ENCODE measurements around the gene SLC6A13. TPM values are rescaled to one million over a fixed set of nuclear protein-coding genes. Genes with fewer than 3 reads are reported as not detected.

SLC6A13 gene
- total and polyA plus RNA-seq, 8 donors, result not detected

- WGBS, 5 donors, result 27 to 42% (median 41%) methylated on average over 14 of the region's 14 CpGs
- Histone ChIP-seq H3K27me3 (peaks cover 0 to 14% (median 8%) of the 10 kb centered on the region in 3 donors), H3K27ac (no peak overlapping the region), H3K9me3 (no peaks in the 10 kb centered on the region), H3K4me1 (peaks cover 0 to 17% (median 0%) of the 10 kb centered on the region in 4 donors), H3K36me3 (no peaks in the 10 kb centered on the region), H3K4me3 (no peak overlapping the region)
- peak in 1 of 2 donors; percentile 33 for DNase-seq
- TF ChIP-seq POLR2AphosphoS5 (IDR thresholded peaks at IDR 0.05) (no peak), POLR2A (IDR thresholded peaks at IDR 0.05) (no peak), CTCF (IDR thresholded peaks at IDR 0.05) (no peak), EP300 (IDR thresholded peaks at IDR 0.05) (no peak)
- intact Hi-C loops (cut with DNase I; ENCODE audit: low total_unique reads), result no loop called here
Observed at GRCh38 chr12:267581-268482, 5.2 kb upstream of the SLC6A13 start.

- Histone ChIP-seq H3K27me3 (peaks cover 0 to 34% (median 15%) of the 10 kb centered on the region in 3 donors), H3K9me3 (no peaks in the 10 kb centered on the region), H3K27ac (no peak overlapping the region), H3K36me3 (no peaks in the 10 kb centered on the region), H3K4me1 (peaks cover 0 to 7% (median 0%) of the 10 kb centered on the region in 4 donors), H3K4me3 (no peak overlapping the region)
- TF ChIP-seq EP300 (IDR thresholded peaks at IDR 0.05) (no peak), POLR2A (IDR thresholded peaks at IDR 0.05) (no peak), POLR2AphosphoS5 (IDR thresholded peaks at IDR 0.05) (no peak), CTCF (IDR thresholded peaks at IDR 0.05) (no peak)
- WGBS, 5 donors, result 30 to 50% (median 33%) methylated on average over 3 of the region's 3 CpGs
- intact Hi-C loops (cut with DNase I; ENCODE audit: low total_unique reads), result no loop called here
- DNase-seq, result no peak
Observed at GRCh38 chr12:265096-265495, 2.5 kb upstream of the SLC6A13 start.

- no peak overlapping the region for H3K4me3 ChIP-seq
- H3K36me3 ChIP-seq, result no peaks in the 10 kb centered on the region
- no peak for TF ChIP-seq POLR2AphosphoS5 (IDR thresholded peaks at IDR 0.05)
- no peak for TF ChIP-seq EP300 (IDR thresholded peaks at IDR 0.05)
- no peak for TF ChIP-seq POLR2A (IDR thresholded peaks at IDR 0.05)
- TF ChIP-seq CTCF (IDR thresholded peaks at IDR 0.05), result no peak
- intact Hi-C loops (cut with DNase I; ENCODE audit: low total_unique reads), result no loop called here
- peaks cover 0 to 6% (median 0%) of the 10 kb centered on the region in 4 donors for H3K4me1 ChIP-seq
- peaks cover 0 to 42% (median 23%) of the 10 kb centered on the region in 3 donors for H3K27me3 ChIP-seq
- no peak overlapping the region for H3K27ac ChIP-seq
- 55 to 69% (median 63%) methylated on average over 3 of the region's 3 CpGs for WGBS, 5 donors
- no peaks in the 10 kb centered on the region for H3K9me3 ChIP-seq
- DNase-seq, result no peak
Observed at GRCh38 chr12:264269-264668, 1.6 kb upstream of the SLC6A13 start.

GRCh38 chr12:263574-263973, 938 bp upstream of the SLC6A13 start:
- Histone ChIP-seq H3K27me3 (peaks cover 0 to 46% (median 23%) of the 10 kb centered on the region in 3 donors), H3K36me3 (no peaks in the 10 kb centered on the region), H3K9me3 (no peaks in the 10 kb centered on the region), H3K4me1 (peaks cover 0 to 4% (median 0%) of the 10 kb centered on the region in 4 donors), H3K4me3 (no peak overlapping the region), H3K27ac (no peak overlapping the region)
- intact Hi-C loops (cut with DNase I; ENCODE audit: low total_unique reads), result no loop called here
- WGBS, 5 donors, result 81 to 85% (median 81%) methylated on average over 9 of the region's 9 CpGs
- TF ChIP-seq POLR2AphosphoS5 (IDR thresholded peaks at IDR 0.05) (no peak), POLR2A (IDR thresholded peaks at IDR 0.05) (no peak), CTCF (IDR thresholded peaks at IDR 0.05) (no peak), EP300 (IDR thresholded peaks at IDR 0.05) (no peak)
- no peak for DNase-seq
